OCI-LY7 (cell line): Measurements from ENCODE around the gene KDM1A. TPM values are rescaled to one million over a fixed set of nuclear protein-coding genes. Genes with fewer than 3 reads are reported as not detected.

ENCODE experiments used
- BruUV-seq: library from RNA; stranded (reverse); fragments of 400-500 nt; replicated peaks from 2 replicates; lab custom pipeline; 2021; lab: Mats Ljungman, UMichigan
- CTCF ChIA-PET: fragments of 300-600 bp; sonication (Branson Sonifier 250); formaldehyde crosslinking; loops from one replicate; lab custom pipeline; 2022; ENCODE audit warnings: antibody characterized with exemption; ENCODE audit not compliant: unreplicated experiment; lab: Charles Lee
- POLR2A ChIA-PET: fragments of 300-600 bp; sonication (Branson Sonifier 250); formaldehyde crosslinking; loops from one replicate; lab custom pipeline; 2022; ENCODE audit warnings: antibody characterized with exemption; lab: Charles Lee
- DNase-seq: peaks from one replicate; pipeline ENCODE4 v3.0.0-alpha.2; 2015; ENCODE audit warnings: low spot score
- H2AFZ ChIP-seq: fragments of 200-600 bp; sonication (generic), shearing (Covaris generic); 2 replicates; pipeline ENCODE4 v1.6.1; 2014; ENCODE audit warnings: mild to moderate bottlenecking, antibody characterized with exemption, low read length, moderate library complexity
- H3K27ac ChIP-seq: fragments of 200-600 bp; sonication (generic); 2 replicates; pipeline ENCODE4 v1.5.1; 2014; ENCODE audit warnings: mixed run types, low read depth, mild to moderate bottlenecking, moderate library complexity, low read length, inconsistent platforms; ENCODE audit not compliant: poor library complexity, severe bottlenecking
- H3K36me3 ChIP-seq: fragments of 200-600 bp; sonication (generic); 2 replicates; pipeline ENCODE4 v1.6.1; 2014; ENCODE audit warnings: mild to moderate bottlenecking, antibody characterized with exemption, low read length, moderate library complexity, mixed read lengths; ENCODE audit not compliant: insufficient read depth
- H3K4me1 ChIP-seq: fragments of 200-600 bp; sonication (generic); 2 replicates; pipeline ENCODE4 v1.5.1; 2014; ENCODE audit warnings: mild to moderate bottlenecking, low read length; ENCODE audit not compliant: insufficient read depth, poor library complexity, severe bottlenecking
- H3K4me2 ChIP-seq: fragments of 200-600 bp; sonication (generic); 2 replicates; pipeline ENCODE4 v1.6.1; 2014; ENCODE audit warnings: mild to moderate bottlenecking, low read length
- H3K4me3 ChIP-seq: fragments of 200-600 bp; sonication (generic); 2 replicates; pipeline ENCODE4 v1.5.1; 2014; ENCODE audit warnings: mild to moderate bottlenecking, low read depth, low read length; ENCODE audit not compliant: poor library complexity, severe bottlenecking
- H3K79me2 ChIP-seq: fragments of 200-600 bp; sonication (generic); 2 replicates; pipeline ENCODE4 v1.6.1; 2016; ENCODE audit warnings: low read depth, mild to moderate bottlenecking, low read length, moderate library complexity, mixed read lengths; ENCODE audit not compliant: insufficient read depth
- H3K9me2 ChIP-seq: fragments of 200-600 bp; sonication (generic); 2 replicates; pipeline ENCODE4 v1.6.1; 2016; ENCODE audit warnings: mild to moderate bottlenecking, low read length, mixed read lengths; ENCODE audit not compliant: insufficient read depth
- H3K9me3 ChIP-seq: fragments of 200-600 bp; sonication (generic); 2 replicates; pipeline ENCODE4 v1.6.1; 2014; ENCODE audit warnings: mild to moderate bottlenecking, mixed run types, low read length, mixed read lengths
- H4K20me1 ChIP-seq: fragments of 200-600 bp; sonication (generic); 2 replicates; pipeline ENCODE4 v1.6.1; 2014; ENCODE audit warnings: mild to moderate bottlenecking, antibody characterized with exemption, low read length, moderate library complexity, mixed read lengths; ENCODE audit not compliant: insufficient read depth
- EZH2phosphoT487 ChIP-seq: fragments of 200-600 bp; sonication (generic); IDR thresholded peaks from 2 replicates; pipeline ENCODE4 v1.6.1; 2018; ENCODE audit warnings: low read depth, borderline replicate concordance, mild to moderate bottlenecking, mixed run types, antibody characterized with exemption, low read length, moderate library complexity, mixed read lengths
- intact Hi-C: fragments of 100-400 bp; cut with micrococcal nuclease; formaldehyde crosslinking; loops from one replicate; pipeline ENCODE4 v1.10.0; 2022; ENCODE audit not compliant: unreplicated experiment
- total RNA-seq, 2 experiments: library from RNA; depleted of rRNA in 1 of 2; stranded (reverse); fragments of >200 nt in 1 of 2; shearing (Covaris generic) in 1 of 2; gene quantifications; 2 replicates each; pipeline ENCODE4 v1.2.3, GENCODE V29; 2014 to 2022
- TF ChIP-seq, protein P1 (sequence below): fragments of 200-600 bp; sonication (generic); conservative IDR thresholded peaks from 2 replicates; pipeline ENCODE4 v1.5.1; 2014; ENCODE audit warnings: mild to moderate bottlenecking, antibody characterized with exemption, low read length, moderate library complexity, mixed read lengths

KDM1A gene
- total RNA-seq, 2 experiments from 2014 or later = 88.8 to 95.5 TPM

DNA sequence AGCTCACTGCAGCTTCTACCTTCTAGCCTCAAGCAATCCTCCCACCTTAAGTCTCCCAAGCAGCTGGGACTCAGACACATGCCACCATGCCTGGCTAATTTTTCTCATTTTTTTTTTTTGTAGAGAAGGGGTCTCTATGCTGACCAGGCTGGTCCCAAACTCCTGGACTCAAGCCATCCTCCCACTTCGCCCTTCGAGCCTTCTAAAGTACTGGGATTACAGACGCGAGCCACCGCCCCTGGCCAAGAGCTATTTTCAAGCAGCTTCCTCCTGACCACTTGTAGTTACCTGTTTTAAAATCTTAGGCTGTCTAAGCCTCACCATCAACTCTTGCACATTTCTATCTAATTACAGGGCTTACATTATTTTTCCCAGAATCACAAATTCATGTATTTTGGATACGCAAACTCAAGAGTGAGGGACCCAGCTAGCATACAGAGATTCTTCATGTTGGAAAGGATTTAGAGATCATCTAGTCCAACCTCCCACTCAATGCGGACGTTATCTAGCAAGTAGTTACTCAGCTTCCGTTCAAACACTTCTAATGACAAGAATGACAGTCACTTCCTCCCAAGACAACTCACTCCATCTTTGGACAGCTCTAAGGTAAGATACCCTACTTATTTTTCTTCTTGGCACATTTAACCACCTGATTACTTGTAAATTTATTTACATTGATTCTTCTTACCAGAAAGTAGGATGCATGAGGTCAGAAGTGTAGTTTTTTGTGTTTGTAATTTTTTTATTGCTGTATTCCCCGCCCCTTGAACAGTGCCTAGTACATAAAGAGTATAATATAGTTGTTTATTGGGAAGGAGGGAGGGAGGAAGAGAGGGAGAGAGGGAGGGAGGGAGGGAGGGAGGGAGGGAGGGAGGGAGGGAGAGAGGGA, 84.0 kb downstream of the KDM1A start:
- H2AFZ ChIP-seq = no peak overlapping the region
- no peaks in the 10 kb centered on the region for H3K9me2 ChIP-seq
- ChIA-PET POLR2A (interaction anchor here (0.6 to 1.4 kb wide), 7 partner anchors 9 to 529 kb away, joined by 3 to 5 read pairs (median 3); no protein-coding TSS in a partner anchor), CTCF (no interaction called here)
- intact Hi-C loops = no loop called here
- no peaks in the 10 kb centered on the region for H3K9me3 ChIP-seq
- H4K20me1 ChIP-seq = no peaks in the 10 kb centered on the region
- H3K4me2 ChIP-seq = no peak overlapping the region
- H3K4me3 ChIP-seq = no peak overlapping the region
- H3K36me3 ChIP-seq = peaks cover 14% of the 10 kb centered on the region
- no peak for TF ChIP-seq EZH2phosphoT487
- TF ChIP-seq, protein P1, sequence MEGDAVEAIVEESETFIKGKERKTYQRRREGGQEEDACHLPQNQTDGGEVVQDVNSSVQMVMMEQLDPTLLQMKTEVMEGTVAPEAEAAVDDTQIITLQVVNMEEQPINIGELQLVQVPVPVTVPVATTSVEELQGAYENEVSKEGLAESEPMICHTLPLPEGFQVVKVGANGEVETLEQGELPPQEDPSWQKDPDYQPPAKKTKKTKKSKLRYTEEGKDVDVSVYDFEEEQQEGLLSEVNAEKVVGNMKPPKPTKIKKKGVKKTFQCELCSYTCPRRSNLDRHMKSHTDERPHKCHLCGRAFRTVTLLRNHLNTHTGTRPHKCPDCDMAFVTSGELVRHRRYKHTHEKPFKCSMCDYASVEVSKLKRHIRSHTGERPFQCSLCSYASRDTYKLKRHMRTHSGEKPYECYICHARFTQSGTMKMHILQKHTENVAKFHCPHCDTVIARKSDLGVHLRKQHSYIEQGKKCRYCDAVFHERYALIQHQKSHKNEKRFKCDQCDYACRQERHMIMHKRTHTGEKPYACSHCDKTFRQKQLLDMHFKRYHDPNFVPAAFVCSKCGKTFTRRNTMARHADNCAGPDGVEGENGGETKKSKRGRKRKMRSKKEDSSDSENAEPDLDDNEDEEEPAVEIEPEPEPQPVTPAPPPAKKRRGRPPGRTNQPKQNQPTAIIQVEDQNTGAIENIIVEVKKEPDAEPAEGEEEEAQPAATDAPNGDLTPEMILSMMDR = no peak
- H3K79me2 ChIP-seq = no peaks in the 10 kb centered on the region
- H3K4me1 ChIP-seq = peaks cover 27% of the 10 kb centered on the region
- no TSS peak for BruUV-seq
- no peak overlapping the region for H3K27ac ChIP-seq
- DNase-seq = peak; percentile 36

DNA sequence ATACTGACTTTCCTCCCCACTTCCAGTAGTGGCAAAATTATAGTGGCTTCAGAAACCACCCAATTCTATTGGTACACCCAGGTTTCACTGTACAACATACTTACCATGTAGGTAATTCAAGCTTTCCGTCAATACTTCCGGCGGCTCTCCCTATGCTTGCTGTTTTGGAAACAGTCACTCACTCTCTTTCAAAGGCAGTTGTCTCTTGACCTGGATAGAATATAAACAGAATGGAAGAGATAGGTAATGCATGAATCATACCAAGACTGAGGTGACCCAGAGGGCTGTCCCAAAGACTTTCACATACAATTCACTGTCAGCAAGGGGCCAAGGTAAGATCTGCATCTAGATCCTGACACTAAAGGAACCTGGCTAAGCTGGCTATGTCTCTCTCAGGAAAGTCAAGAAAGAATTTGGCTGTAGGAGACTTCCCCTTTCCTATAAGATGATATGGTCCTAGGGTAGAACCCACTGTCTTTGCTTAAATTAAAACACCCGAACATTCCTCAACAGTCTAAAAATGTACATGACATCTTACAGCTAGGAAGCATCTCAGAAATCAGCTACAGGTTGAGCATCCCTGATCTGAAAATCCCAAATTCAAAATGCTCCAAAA, 89.8 kb downstream of the KDM1A start:
- no peak overlapping the region for H3K4me2 ChIP-seq
- peaks cover 6% of the 10 kb centered on the region for H3K4me1 ChIP-seq
- BruUV-seq = no TSS peak
- POLR2A ChIA-PET = interaction anchor here (0.6 kb wide), 1 partner anchor 1612 kb away, joined by 3 read pairs; no protein-coding TSS in a partner anchor
- H4K20me1 ChIP-seq = 0 out of 2 replicates have a peak, but pooled peaks cover 2% of the 10 kb centered on the region
- intact Hi-C loops = no loop called here
- no peaks in the 10 kb centered on the region for H3K9me3 ChIP-seq
- H3K9me2 ChIP-seq = no peaks in the 10 kb centered on the region
- TF ChIP-seq, protein P1 = no peak
- TF ChIP-seq EZH2phosphoT487 = no peak
- H3K36me3 ChIP-seq = peaks cover 23% of the 10 kb centered on the region
- no peak overlapping the region for H3K4me3 ChIP-seq
- no peak for DNase-seq
- CTCF ChIA-PET = interaction anchor here (1.2 kb wide), 1 partner anchor 11 kb away, joined by 3 read pairs; no protein-coding TSS in a partner anchor
- H3K27ac ChIP-seq = no peak overlapping the region
- H3K79me2 ChIP-seq = no peaks in the 10 kb centered on the region
- H2AFZ ChIP-seq = no peak overlapping the region
